ENCODE results near the gene ANTKMT.

- no peak for TF ChIP-seq EZH2 (IDR thresholded peaks at IDR 0.05; ENCODE audit: borderline replicate concordance, insufficient read depth, low read length, poor library complexity, severe bottlenecking)
- TF ChIP-seq POLR2AphosphoS5 (IDR thresholded peaks at IDR 0.05): peak; percentile 11
- TF ChIP-seq CTCF (IDR thresholded peaks at IDR 0.05; ENCODE audit: poor library complexity, severe bottlenecking): no peak
- no peak for TF ChIP-seq REST (IDR thresholded peaks at IDR 0.05; ENCODE audit: borderline replicate concordance)
These were observed 27.6 kb upstream of the ANTKMT start for GRCh38 chr16:693364-693763.
